ENCODE data around the gene GALNT15.

The GALNT15 gene

GRCh38 chr3:16148783-16149182 lies 25.7 kb upstream of the GALNT15 start:
- no peak overlapping the region for H3K4me3 ChIP-seq (ENCODE audit: control insufficient read depth, low read depth, low read length)
- no peak for TF ChIP-seq CTCF (conservative IDR thresholded peaks at IDR 0.05; ENCODE audit: control insufficient read depth, insufficient read depth, low read depth, low read length)
- DNase-seq (ENCODE audit: low read depth) = peak; percentile 97

DNA sequence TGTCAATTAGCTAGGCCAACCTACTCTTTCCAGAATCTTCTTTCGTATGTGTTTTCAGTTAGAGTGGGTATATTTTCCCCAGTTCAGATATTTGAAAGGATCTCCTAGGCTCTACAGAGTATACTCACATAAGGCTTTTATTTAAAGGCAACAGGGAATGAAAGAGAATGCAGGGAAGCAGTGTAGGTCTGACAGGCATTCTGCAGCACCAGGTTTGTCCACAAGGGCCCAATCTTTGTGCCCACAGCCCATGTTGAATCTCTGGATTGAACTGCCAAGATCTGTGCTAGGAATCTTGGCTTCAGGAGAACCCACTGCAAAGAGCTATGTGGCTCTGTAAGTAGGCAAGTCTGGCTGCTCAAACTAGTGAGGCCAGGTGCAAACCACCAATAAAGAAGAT lies 24.2 kb upstream of the GALNT15 start:
- no peak for TF ChIP-seq CTCF (conservative IDR thresholded peaks at IDR 0.05; ENCODE audit: control insufficient read depth, insufficient read depth, low read depth, low read length)
- no peak overlapping the region for H3K4me3 ChIP-seq (ENCODE audit: control insufficient read depth, low read depth, low read length)
- no peak for DNase-seq (ENCODE audit: low read depth)

DNA sequence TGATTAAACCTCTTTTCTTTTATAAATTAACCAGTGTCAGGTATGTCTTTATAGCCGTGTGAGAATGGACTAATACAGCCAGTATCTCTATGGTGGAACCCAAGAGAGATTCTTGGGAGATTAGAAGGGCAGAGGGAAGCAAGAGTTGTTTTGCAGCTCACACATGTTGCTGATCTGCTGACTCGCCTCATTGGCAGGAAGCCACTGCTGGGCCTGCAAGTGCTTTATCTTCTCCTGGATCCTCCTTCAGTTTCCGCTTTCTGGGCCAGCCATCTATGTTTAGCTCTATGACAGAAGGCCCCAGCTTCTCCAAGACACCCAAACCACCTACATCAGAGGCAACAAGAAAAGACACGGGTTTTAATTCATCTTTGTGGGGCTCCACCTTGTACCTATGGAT lies 23.4 kb upstream of the GALNT15 start:
- TF ChIP-seq CTCF (conservative IDR thresholded peaks at IDR 0.05; ENCODE audit: control insufficient read depth, insufficient read depth, low read depth, low read length) = no peak
- peak; percentile 95 for DNase-seq (ENCODE audit: low read depth)
- no peak overlapping the region for H3K4me3 ChIP-seq (ENCODE audit: control insufficient read depth, low read depth, low read length)

DNA sequence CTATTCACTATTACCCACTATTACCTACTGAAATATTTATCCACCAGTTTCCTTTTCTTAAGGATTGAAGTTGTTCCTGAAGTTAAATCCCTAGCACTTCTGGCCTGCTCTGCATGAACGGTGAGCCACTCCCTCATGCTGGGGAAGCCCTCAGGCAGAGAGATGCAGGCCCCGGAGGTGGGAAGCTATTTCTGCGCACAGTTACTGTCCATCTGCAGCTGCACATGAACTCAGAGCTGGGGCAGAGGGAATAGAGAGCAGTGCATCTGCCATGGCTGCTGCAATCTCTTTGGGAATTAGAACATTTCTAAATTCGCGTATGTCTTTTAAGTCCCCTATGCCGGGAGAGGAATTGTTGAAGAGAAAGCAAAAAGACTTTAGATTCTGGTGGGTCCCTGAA lies 6.3 kb upstream of the GALNT15 start:
- H3K4me3 ChIP-seq (ENCODE audit: control insufficient read depth, low read depth, low read length) = no peak overlapping the region
- TF ChIP-seq CTCF (conservative IDR thresholded peaks at IDR 0.05; ENCODE audit: control insufficient read depth, insufficient read depth, low read depth, low read length) = no peak
- DNase-seq (ENCODE audit: low read depth) = no peak

GRCh38 chr3:16171009-16171408 lies 3.5 kb upstream of the GALNT15 start:
- DNase-seq (ENCODE audit: low read depth) = peak; percentile 82
- TF ChIP-seq CTCF (conservative IDR thresholded peaks at IDR 0.05; ENCODE audit: control insufficient read depth, insufficient read depth, low read depth, low read length) = no peak
- H3K4me3 ChIP-seq (ENCODE audit: control insufficient read depth, low read depth, low read length) = no peak overlapping the region

DNA sequence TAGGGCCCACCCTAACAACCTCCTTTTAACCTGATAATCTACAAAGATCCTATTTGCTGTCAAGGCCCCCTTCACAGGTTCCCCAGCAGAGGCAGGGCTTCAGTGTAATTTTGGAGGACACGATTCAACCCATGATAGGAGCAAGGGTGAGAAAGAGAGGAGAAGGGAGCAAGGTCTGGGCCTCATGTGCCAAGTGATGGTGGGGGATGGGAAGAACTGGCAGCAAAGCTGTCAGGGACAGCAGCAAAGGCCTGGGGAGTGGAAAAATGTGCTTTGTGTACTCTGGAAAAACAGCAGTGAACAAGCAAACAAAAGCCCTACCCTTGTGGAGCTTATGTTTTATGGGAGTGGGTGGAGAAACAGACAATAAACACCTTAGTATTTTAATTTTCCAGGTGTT lies 2.7 kb upstream of the GALNT15 start:
- DNase-seq (ENCODE audit: low read depth) = no peak

More for the DNA sequence above, 2.7 kb upstream of the GALNT15 start:
- TF ChIP-seq CTCF (conservative IDR thresholded peaks at IDR 0.05; ENCODE audit: control insufficient read depth, insufficient read depth, low read depth, low read length) = no peak
- H3K4me3 ChIP-seq (ENCODE audit: control insufficient read depth, low read depth, low read length) = no peak overlapping the region

Measured in fibroblast of mammary gland (primary cell).